ENCODE data around the gene CENPL.
"Not testable (repeated sequence)": the region's sequence is repeated elsewhere in the genome, so short reads cannot be mapped to it uniquely, and the experiment has no call there.

CENPL gene

DNA sequence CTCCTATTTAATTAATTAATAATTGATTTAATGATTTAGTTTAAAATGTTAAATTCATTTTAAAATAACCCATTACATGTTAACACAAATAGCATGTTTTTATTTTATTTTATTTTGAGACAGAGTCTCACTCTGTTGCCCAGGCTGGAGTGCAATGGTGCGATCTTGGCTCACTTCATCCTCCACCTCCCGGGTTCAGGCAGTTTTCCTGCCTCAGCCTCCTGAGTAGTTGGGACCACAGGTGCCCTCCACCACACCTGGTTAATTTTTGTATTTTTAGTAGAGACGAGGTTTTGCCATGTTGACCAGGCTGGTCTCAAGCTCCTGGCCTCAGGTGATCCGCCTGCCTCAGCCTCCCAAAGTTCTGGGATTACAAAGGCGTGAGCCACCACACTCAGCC lies 34.9 kb upstream of the CENPL start:
- not testable (repeated sequence) for DNase-seq (ENCODE audit: low read depth in 2 of 3, low spot score in 1 of 3)

DNA sequence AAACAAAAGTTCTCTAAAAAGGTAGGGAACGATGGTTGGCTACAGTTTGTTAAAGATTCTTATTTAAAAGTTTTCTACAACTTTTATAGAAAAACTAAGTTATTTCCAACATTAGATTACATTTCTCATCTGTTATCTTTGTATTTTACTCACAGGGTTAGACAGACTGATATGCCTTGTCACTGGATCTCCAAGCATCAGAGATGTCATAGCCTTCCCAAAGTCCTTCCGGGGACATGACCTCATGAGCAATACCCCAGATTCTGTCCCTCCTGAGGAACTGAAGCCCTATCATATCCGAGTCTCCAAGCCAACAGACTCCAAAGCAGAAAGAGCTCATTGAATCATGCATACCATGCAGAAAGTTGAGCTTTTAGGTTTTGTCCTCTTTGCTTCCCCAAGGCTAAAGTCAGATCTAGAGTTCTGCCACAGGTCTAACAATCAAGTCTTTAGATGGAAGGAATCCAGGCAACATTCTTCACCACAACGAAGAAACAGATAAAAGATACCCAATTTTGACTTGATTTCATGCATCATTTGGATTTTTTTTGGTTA lies 32.8 kb upstream of the CENPL start:
- no peak for DNase-seq (ENCODE audit: low read depth in 2 of 3, low spot score in 1 of 3)

DNA sequence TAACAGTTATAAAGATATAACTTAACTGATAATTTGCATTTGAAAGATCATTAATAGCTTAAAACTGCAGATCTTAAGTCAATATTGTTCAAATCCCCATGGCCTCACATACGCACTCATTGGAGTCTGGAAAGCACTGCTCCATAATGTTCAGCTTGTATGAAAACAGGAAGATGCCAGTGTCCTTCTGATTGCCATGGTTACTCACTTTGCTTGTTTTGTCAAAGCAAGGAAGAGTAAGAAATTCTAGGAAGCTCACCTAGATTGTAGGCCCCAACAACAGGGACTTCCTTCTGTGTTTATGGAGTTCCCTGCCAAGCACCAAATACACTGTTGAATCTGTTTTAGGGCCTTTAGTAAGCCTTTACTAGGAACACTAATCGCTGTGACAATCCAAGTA lies 32.2 kb upstream of the CENPL start:
- no peak for DNase-seq (ENCODE audit: low read depth in 2 of 3, low spot score in 1 of 3)

DNA sequence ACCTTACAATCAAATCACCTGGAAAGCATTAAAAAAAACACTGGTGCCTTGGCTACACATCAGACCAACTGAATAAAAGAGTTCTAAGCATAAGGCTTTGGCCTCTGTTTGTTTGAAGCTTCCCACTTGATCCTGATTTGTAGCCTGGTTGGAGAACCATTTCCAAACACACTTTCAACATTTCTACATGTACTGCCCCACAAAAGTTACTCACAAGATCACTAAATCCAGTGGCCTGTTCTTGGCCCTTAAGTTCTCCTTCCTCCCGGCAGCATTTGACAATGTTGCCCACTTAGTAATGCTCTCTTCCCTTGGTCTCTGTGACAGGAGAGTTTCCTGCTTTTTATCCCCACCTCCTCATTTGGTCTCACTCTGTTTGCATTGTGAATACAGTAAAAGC lies 31.3 kb upstream of the CENPL start:
- no peak for DNase-seq (ENCODE audit: low read depth in 2 of 3, low spot score in 1 of 3)

DNA sequence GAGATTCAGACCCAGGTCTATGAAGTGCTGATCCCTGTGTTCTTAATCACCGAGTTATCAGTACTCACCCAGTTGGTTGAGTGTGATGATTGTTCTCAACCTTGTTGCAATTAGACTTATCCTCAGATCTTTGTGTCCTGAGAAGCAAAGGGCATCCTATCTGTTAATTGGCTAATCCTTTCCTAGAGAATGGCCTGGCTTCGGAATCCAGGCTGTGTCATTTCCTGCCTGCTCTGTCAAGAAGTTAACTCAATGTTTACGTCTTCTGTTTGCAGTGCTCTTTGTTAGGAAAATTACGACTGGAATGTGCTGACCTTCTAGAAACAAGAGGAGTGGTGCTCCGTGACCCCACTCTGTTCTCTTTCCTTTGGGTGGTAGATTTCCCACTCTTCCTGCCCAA lies 28.4 kb upstream of the CENPL start:
- no peak for DNase-seq (ENCODE audit: low read depth in 2 of 3, low spot score in 1 of 3)

DNA sequence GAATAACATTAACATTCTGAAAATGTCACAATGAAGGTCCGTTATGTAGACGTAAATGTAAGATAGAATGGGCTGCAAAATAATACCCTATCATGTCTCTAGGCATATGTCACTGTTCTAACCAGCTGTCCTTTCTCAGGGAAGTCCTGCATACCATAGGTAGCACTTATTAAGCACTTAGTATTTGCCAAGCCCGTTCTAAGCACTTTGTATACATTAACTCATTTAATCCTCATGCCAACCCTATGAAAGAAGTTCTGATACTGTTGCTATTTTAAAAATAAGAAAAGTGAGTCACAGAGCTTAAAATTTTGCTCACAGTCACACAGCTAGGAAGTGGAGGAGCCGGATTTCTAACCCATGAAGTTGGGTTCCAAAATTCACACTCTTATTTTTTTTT lies 27.4 kb upstream of the CENPL start:
- no peak for DNase-seq (ENCODE audit: low read depth in 2 of 3, low spot score in 1 of 3)

DNA sequence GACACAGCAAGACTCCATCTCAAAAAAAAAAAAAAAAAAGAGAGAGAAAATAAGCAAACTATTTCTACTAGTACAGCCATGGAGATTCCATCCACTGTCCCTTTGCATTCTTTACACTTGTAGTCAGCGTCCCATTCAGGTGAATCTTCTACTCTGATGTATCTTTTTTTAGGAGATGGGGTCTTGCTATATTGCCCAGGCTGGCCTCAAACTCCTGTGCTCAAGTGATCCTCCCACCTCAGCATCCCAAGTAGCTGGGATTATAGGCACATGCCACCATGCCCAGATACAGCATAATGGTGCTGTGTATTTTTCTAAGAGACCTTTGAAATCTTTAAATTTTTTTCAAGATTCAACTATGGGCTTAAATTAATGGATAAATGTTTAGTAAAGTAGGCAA lies 8.1 kb upstream of the CENPL start:
- no peak for DNase-seq (ENCODE audit: low read depth in 2 of 3, low spot score in 1 of 3)

DNA sequence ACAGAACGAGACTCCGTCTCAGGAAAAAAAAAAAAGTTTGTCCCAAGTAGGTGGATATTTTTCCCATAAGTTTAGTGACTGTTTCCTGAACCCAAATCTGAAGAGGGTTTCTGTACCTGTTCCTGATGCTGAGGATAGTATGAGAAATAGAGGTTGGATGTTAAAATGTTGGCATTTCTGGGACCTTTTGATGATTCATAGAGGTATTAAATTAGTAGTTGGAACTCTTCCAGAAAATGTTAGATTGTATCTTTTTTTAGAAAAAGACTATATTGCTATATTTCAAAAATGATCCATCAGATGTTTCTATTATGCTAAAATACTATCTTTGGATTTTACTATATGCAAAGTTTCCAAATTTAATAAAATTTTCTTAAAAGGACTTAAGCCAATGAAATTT lies 2.9 kb upstream of the CENPL start:
- DNase-seq (ENCODE audit: low read depth in 2 of 3, low spot score in 1 of 3) = no peak

DNA sequence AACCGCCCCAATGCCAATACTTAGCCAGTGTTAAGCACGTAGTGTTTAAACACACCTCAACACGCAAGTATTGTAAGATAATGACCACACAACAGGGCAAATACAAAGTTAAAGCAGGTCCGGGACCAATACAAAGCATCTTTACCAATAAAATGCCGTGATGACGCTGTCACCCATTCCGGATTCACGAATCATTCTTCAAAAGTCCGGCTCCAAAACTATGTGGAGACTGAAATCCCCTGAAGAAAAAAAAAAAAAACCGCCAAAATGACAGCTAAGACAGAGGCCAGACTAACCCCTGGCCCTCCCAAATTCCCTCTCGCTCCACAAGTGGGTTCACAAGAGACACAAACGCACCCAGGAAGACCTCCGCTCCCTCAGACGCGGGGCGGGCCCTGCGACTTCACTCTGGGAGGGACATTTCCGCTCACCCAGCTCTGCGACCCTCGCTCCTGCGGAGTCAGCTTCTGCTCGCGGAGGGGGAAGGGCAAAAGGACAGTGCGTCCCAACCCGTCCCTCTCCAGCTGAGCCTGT lies 835 bp downstream of the CENPL start:
- DNase-seq (ENCODE audit: low read depth in 2 of 3, low spot score in 1 of 3) = peak in 1 of 3 donors; percentile 7

DNA sequence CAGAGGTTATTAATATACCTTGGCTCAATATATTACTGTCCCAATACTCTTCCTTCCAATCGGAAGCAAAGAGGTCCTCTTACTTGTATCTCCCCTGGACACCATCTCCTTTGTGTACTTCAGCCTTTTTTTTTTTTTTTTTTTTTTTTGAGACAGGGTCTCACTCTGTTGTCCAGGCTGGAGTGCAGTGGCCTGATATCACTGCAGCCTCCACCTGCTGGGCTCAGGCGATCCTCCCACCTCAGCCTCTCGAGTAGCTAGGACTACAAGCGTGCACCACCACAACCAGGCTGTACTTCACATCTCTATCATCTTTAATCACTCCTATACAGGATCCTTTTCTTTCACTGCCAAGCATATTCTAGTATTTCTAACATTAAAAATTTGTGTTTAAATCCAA lies 3.0 kb downstream of the CENPL start:
- DNase-seq (ENCODE audit: low read depth in 2 of 3, low spot score in 1 of 3) = no peak

DNA sequence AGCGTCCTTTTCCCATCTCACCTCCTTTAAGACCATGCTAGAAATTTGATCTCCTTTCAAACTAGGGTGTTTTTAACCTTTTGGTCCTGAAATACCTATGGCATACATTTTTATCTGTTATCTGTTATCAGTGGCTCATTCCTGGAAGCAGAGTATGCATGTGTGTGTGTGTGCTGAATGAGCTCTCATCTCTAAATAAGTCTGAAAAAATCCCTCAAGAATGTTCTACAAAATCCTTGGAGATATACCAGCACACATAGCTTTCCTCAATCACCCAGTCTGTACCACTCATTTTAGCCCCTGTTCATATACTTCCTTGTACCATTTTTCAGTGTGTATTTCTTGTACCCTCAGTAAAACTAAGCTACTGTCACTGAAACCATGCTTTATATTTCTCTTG lies 6.2 kb downstream of the CENPL start:
- DNase-seq (ENCODE audit: low read depth in 2 of 3, low spot score in 1 of 3) = no peak

DNA sequence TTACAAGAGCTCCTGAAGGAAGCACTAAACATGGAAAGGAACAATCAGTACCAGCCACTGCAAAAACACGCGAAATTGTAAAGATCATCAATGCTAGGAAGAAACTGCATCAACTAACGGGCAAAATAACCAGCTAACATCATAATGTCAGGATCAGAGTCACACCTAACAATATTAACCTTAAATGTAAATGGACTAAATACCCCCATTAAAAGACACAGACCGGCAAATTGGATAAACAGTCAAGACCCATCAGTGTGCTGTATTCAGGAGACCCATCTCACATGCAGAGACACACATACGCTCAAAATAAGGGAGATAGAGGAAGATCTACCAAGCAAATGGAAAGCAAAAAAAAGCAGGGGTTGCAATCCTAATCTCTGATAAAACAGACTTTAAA lies 11.0 kb downstream of the CENPL start:
- DNase-seq (ENCODE audit: low read depth in 2 of 3, low spot score in 1 of 3) = not testable (repeated sequence)

DNA sequence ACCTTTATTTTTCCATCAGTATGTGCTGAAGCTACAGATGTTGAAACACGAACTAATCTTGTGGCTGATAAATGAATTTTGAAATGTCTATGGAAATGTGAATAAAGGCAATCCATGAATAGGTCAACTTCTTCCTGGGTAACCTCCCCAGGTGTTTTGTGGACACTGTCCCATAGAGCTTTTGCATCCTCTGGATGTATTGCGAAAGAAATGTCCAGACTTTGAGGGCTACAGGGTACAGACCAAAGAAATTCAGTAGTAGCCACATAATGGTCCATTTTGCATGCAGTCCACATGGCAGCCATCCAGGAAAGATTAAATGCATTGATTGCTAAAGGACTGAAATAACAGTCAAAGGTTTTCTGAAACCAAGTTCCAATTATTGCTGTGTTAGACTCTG lies 21.7 kb downstream of the CENPL start:
- no peak for DNase-seq (ENCODE audit: low read depth in 2 of 3, low spot score in 1 of 3)

DNA sequence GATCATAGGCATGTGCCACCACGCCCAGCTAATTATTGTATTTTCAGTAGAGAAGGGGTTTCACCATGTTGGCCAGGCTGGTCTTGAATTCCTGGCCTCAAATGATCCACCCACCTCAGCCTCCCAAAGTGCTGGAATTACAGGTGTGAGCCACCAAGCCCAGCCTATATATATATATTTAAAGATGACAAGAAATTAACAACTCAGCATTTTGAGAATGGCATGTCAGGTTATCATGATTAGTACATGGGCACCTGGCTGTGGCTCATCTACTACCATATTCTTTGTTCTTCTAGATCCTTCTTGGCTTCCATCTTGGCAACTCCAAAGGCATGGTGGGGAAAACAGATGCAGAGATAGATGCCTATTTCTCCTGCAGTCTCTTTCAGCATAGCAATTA lies 24.7 kb downstream of the CENPL start:
- DNase-seq (ENCODE audit: low read depth in 2 of 3, low spot score in 1 of 3) = not testable (repeated sequence)

DNA sequence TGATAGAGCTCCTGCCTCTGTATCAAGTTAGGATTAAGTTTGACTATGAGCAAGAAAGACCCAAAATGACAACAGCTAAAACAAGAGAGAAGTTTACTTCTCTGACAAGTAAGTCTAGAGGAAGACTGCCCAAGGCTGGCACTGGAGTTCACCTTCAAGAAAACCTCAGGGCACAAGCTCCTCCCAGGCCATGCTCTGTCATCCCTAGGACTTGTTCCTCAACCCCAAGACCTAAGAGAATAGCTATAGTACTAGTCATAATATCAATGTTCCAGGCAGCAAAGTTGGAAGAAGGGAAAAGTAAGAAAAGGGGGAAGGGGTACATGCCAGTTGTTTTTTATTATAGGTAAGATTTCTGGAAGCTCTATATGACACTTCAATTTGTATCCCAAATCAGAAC lies 26.6 kb downstream of the CENPL start:
- no peak for DNase-seq (ENCODE audit: low read depth in 2 of 3, low spot score in 1 of 3)

DNA sequence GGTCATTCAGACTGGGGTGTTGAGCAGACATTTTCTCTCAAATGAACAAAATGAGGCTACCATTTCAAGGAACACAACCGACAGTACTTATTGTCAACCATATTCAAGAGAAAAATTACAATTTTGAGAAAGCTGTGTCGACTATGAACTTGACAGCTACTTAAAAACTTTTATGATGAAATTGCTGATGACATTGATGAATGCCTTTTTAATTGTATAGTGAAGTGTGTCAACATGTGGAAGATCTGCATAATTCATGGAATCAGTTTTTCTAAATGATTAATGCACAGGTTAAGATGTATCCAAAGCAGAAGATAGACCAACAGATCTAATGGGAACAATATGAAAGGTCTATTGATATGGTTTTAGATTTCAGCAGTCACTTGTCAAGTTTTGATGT lies 34.8 kb downstream of the CENPL start:
- no peak for DNase-seq (ENCODE audit: low read depth in 2 of 3, low spot score in 1 of 3)

DNA sequence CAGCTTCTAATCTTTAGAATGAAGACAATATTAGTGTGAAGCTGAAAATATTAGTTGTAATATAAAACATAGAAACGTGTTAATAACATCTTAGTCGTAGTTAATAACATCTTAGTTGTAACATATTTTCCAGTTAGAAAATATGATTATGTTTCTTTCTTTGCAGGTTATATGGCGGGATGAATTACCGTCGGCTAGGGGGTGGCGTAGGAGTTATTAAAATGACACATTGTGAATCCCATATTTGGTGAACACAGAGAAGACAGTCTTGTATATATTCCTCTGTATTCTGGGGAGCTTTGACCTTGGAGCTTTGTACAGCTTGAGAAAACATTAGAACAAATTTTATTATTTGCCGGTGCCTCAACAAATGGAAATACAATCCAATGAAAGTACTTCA lies 39.7 kb downstream of the CENPL start:
- no peak for DNase-seq (ENCODE audit: low read depth in 2 of 3, low spot score in 1 of 3)

DNA sequence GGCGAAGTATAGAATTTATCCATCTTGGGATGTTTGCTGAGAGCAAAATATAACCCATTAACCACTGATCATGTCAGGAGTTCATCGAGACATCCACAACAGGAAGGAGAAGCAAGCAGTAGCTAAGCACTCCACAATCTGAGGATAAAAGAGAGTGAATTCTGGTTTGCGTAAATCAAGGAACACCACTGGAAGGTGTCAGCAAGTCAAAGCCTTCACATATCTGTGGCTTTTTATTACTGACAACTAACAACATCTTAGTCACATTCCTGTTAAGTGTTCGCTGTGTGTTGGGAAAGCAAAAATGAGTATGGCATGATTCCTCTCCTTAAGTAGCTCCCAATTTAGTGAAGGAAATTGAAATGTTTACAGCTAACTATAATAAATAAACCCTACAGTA lies 44.7 kb downstream of the CENPL start:
- no peak for DNase-seq (ENCODE audit: low read depth in 2 of 3, low spot score in 1 of 3)

DNA sequence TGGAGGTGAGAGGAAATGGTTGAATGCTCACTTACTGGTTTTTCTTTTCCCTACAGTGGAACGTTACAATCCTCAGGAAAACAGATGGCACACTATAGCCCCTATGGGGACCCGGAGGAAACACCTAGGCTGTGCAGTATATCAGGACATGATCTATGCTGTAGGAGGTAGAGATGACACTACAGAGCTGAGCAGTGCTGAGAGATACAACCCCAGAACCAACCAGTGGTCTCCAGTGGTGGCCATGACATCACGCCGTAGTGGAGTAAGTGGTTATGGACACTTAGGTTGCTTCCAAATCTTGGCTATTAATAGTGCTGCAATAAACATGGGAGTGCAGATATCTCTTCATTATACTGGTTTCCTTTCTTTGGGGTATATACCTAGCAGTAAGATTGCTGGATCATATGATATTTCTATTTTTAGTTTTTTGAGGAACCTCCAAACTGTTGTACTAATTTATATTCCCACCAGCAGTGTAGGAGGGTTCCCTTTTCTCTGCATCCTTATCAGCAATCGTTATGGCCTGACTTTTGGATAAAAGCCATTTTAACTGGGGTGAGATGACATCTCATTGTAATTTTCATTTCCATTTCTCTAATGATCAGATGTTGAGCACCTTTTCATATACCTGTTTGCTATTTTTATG lies 49.0 kb downstream of the CENPL start:
- DNase-seq (ENCODE audit: low read depth in 2 of 3, low spot score in 1 of 3) = no peak

DNA sequence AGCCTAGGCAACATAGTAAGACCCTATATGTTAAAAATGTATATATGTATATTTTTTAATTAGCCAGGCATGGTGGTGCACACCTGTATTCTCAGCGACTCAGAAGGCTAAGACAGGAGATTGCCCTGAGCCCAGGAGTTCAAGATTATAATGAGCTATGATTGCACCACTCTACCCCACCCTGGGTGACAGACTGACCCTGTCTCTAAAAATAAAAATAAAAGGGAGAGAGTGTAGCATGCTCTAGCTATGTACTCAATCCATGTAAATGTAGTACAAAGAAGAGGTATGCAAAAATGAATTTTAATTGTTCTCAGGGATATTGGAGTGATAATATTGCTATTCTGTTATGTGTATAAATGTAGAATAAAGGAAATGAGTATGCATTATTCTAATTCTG lies 53.1 kb downstream of the CENPL start:
- no peak for DNase-seq (ENCODE audit: low read depth in 2 of 3, low spot score in 1 of 3)

DNA sequence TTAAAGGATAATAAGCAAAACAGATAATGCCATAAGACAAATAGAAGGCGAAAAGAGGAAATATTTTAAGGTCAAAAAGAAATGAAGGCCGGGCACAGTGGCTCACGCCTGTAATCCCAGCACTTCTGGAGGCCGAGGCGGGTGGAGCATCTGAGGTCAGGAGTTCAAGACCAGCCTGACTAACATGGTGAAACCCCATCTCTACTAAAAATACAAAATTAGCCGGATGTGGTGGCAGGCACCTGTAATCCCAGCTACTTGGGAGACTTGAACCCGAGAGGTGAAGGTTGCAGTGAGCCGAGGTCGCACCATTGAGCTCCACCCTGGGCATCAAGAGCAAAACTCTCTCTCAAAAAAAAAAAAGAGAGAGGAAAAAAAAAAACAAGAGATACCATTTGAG lies 54.4 kb downstream of the CENPL start:
- not testable (repeated sequence) for DNase-seq (ENCODE audit: low read depth in 2 of 3, low spot score in 1 of 3)

DNA sequence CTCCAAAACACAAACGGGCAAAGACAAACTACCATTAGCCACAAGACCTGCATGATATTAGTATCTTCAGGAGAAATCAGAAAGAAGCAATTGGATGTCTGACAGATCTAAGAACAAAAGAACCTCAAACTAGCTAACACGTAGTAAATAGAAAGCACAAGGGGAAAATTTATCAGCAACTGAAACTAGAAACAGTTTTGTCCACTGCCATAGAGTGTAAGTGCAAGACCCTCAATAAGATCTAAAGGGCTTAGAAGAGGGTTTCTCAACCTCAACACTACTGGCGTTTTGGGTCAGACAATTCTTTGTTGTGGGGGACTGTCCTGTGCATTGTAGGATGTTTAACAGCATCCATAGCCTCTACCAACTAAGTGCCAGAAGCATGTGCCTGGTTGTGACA lies 55.9 kb downstream of the CENPL start:
- DNase-seq (ENCODE audit: low read depth in 2 of 3, low spot score in 1 of 3) = no peak

DNA sequence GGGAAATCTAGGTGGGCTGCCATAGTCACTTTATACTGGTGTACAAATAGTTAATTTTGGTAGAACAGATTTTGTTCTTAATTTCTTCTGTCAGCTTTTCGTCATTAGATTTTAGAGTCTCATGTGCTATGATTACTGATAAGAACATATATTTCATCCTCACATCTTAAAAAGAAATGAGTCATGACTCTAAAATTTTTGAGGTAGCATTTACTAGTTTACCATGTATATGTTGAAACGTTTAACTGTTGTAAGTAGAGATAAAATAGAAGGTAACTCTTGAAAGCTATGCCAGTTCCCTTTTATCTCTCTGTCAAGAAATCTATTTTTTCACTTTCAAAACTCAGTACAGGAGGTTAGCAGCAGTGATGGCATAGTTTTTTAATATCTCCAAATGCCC lies 56.5 kb downstream of the CENPL start:
- DNase-seq (ENCODE audit: low read depth in 2 of 3, low spot score in 1 of 3) = no peak

All from stimulated activated CD4-positive, alpha-beta T cell treated with anti-CD3 and anti-CD28 coated beads, Interleukin-12 subunit alpha, Interleukin-12 subunit beta, amount 100 ng/mL, for 48 hours (primary cell).